GM21528 (cell line): ENCODE data around the gene IRX1.

ENCODE experiments used
- ATAC-seq: cut with Tn5 transposase; IDR thresholded peaks from one replicate; pipeline ENCODE4 v1.9.1; 2021; ENCODE audit warnings: mild to moderate bottlenecking, moderate library complexity; ENCODE audit not compliant: unreplicated experiment, low FRiP score

The IRX1 gene

DNA sequence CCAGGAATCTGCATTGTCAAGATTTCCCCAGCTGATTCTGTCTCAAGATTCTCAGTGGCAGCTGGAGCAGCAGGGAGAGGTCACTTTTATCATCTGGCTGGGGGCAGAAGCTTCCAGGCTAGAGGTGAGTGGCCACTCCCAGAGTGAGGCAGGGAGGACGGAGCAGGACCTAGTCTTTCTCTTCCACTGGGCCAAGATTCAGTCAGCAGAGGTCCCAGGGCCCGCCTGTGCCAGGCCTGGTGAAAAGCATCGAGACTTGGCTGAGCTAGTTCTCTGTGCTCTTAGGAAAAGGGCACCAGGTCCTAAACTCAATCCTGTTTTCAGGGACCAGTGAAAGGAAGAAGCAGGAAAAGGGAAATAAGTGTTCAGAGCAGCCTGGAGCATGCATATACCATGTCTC, 46.6 kb downstream of the IRX1 start:
- no peak for ATAC-seq

DNA sequence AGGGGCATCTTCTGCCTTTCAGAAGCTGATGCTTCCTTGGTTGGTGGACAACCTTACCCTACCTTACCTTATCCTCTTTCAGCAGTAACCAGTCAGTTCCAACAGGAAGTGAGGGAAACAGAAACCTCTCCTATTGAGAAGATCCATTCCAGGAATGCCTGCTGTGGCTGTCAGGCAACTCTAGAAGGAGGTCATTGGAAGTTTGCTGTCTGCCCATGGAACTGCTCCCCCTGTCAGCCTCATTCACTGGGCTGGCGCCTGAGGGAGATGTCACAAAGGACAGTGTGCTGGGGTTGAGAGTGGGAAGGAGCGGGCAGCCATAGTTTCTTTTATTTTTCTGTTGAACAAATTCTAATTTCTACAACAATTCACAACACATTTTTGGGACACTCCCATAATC, 54.7 kb downstream of the IRX1 start:
- no peak for ATAC-seq

DNA sequence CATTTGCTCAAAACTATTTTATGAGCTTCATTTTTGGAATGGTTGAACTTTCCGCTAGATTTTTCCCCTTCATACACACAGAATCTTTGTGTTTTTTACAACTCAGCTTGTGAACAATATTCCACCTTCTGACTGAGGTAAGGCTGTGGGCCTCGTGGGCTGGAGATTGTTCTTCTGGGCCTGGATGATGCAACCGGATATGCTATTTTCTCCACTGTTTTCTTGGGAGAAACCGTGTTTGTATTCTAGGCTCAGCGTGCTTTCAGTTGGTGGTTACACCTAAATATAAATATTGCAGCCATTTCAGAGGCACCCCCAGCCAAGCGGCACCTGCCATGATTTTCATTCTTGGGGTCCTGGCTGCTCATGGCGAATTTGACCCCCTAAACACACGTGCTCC, 55.2 kb downstream of the IRX1 start:
- no peak for ATAC-seq
